Stimulated activated CD4-positive, alpha-beta T cell treated with anti-CD3 and anti-CD28 coated beads, Interleukin-12 subunit alpha, Interleukin-12 subunit beta, amount 100 ng/mL, for 24 hours (primary cell): ENCODE measurements around the gene SLC39A11.

Source experiments
- DNase-seq, 2 experiments: peaks; one replicate each; pipeline ENCODE4 v3.0.0-alpha.2; 2020; ENCODE audit warnings: low read depth in 2 of 2

The SLC39A11 gene

DNA sequence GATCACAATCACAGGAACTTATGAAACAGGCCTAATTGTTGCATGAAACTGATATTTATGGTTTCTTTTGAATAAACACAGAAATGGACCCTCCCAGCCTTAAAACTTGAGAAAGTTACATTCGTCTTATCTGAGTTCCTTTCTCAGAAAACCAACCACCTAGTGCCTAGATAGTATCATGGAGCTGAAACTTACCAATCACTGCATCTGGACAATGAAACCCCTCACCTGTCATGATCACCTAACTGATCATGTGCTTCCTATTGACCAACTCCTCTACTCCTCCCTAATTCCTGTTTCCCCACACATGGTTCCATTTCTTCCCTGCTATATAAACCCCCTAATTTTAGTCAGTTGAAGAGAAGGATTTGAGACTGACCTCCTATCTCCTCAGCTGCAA is 216.1 kb downstream of the SLC39A11 start:
- DNase-seq: no peak

DNA sequence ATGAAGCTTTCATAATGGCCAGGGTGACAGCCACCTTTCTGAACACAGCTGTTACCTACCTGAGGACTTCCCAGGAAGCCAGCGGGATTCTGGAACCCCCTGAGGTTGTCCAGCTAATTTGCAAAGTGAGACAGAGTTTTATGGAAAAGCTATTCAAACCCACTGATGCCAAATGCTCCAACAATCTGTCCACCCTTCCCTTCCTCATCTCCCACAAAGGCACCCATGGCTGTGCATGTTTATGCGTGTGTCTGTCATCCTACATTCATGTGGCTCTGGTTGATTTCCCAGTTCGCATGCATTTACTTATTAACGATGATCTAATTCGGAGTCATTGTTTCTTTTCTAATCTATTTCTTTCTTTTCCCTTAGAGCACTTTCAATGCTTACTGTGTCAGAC is 217.1 kb downstream of the SLC39A11 start:
- no peak for DNase-seq

DNA sequence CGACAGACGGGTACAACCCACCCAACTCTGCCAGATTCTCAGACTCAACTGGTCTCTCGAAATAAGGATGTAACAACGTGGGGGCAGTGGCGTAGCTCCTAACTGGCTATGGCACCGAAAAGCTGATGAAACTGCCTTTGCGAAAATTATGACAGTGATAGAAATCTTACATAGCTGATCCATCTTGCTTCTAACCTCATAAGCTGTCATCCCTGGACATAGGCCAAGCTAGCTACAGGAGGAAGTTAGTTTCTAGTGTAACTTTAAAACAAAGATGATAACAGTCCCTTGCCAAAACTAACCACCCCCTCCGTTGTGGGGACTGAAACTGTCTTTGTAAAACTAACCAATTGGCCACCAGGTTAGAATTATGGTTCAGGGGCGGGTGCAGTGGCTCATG is 220.1 kb downstream of the SLC39A11 start:
- no peak for DNase-seq

- no peak for DNase-seq
These were observed 222.0 kb downstream of the SLC39A11 start for GRCh38 chr17:72870367-72870985.

- no peak for DNase-seq
These were observed 222.9 kb downstream of the SLC39A11 start for GRCh38 chr17:72869630-72870029.

DNA sequence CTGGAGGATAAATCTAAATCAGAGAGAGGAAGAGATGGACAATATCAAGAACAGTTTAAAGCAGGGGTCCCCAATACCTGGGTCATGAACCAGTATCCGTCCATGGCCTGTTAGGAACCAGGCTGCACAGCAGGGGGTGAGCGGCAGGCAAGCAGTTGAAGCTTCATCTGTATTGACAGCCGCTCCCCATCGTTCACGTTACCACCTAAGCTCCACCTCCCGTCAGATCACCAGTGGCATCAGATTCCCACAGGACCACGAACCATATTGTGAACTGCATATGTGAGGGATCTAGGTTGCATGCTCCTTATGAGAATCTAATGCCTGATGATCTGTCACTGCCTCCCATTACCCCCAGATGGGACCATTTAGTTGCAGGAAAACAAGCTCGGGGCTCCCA is 226.5 kb downstream of the SLC39A11 start:
- DNase-seq: no peak

GRCh38 chr17:72863526-72864211 is 228.8 kb downstream of the SLC39A11 start:
- no peak for DNase-seq

DNA sequence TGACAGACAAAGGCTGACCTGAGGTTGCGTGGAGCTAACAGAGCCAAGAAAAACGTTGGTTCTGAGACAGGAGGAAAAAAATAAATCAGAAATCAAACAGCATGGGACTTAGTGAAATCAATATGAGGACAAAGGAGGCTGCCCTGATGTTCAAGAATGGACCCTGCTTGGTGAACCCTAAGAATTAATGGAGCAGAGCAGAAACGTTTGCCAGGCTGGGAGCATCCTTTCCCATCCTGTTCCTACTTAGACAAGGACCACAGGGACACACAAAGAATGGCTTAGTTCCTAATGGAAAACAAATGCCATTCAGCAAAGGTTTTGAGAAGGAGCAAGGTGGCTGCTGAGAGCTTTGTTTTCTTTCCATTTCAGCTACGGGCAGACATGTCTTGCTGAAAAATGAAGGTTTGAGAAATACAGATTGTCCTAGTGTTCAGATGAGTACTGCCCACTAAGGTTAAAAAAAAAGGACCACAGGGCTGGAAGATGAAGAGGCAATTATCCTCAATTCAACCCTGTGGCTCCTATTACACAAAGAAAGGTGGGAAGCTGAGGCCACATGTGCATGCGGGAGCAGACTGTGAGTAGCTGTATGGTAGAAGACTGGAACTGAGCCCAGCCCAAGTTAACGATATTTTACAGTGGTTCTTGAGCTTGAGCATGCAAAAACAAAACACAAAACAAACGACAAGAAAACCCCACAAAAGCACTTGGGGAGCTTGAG is 230.1 kb downstream of the SLC39A11 start:
- DNase-seq: no peak

GRCh38 chr17:72861811-72862210 is 230.7 kb downstream of the SLC39A11 start:
- DNase-seq: no peak

- no peak for DNase-seq
These were observed 231.7 kb downstream of the SLC39A11 start for GRCh38 chr17:72860778-72861177.

DNA sequence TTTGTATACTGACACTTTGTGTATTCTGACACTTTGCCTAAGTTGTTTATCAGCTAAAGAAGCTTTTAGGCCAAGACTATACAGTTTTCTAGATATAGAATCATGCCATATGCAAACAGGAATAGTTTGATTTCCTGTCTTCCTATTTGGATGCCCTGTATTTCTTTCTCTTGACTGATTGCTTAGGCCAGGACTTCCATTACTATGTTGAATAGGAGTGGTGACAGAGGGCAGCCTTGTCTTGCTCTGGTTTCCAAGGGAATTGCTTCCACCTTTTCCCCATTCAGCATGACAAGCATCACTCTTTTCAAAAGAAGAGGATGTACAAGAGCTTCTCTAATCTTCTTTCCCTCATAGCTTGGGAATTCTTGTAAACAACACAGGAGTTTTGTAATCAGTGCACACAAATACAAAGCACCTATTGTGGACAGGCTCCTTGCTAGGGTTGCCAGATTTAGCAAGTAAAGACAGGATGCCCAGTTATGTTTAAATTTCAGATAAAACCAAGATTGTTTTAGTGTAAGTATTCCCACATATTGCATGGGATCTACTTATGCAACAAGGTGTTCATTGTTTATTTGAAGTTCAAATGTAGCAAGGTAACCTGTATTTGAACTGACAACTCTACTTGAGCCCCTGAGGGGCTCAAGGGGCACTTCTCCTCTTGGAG is 233.5 kb downstream of the SLC39A11 start:
- DNase-seq: no peak

DNA sequence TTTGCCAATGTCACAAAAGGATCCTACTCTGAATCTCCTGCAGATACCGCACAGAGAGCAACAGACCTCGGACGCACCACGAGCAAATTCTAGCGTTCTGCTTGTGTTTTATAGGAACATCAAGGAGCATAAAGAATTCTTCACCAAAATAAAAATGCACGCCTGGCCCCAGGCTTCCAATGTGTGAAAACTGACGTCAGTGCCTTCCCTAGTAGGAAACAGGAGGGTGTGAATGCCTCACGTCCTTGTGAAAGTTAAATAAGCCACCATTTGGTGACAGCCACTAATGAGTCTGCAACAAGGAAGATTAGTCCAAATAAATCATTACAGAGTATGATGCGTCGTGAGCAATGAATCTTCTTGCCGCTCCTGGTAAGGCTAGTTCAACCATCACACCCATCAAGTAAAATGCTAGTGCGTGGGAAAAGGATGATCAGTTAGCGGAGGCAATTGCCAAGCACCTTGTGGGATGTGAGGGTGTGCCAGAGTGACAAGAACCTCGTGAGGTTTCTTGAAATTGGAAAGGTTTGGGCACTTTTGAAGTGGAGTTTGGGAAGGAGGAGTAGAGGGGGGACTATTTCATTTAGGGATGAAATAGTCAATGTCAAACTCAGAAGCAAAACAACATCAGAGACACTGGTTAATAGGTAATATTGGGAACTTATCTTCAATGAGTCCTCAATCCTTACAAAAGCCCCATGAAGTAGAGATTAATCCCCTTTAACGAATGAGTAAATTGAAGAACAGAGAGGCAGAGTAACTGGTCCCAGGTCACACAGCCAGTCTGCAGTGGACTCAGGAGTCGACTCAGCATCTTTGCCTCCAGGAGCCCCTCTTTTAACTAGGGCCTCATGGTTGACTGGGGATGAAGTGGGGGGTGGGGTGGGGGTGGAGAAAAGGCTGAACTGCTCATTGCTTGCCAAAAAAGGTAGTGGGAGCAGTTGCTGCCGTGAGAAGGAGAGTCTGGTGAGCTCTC is 238.8 kb downstream of the SLC39A11 start:
- DNase-seq: no peak

GRCh38 chr17:72852277-72852938 is 240.1 kb downstream of the SLC39A11 start:
- DNase-seq: no peak

GRCh38 chr17:72850410-72851118 is 241.9 kb downstream of the SLC39A11 start:
- DNase-seq: no peak

DNA sequence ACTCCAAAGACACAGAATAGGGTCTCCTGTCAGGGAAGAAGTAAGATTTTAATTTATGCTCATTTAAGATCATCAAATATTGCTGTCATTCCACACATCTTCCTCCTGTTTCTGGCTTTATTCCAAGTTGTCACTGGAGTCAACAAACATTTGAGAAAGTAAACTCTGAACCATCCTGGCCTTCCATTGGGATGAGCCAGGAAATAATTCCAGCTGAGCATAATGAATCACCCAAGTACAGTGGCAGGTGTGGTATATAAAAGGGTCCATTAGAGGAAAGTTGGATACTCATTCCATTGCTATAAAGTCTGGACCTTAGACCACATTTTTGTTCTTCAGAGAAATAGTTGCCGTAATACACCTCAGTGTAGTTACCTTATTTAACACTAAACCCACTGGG is 246.1 kb downstream of the SLC39A11 start:
- no peak for DNase-seq

DNA sequence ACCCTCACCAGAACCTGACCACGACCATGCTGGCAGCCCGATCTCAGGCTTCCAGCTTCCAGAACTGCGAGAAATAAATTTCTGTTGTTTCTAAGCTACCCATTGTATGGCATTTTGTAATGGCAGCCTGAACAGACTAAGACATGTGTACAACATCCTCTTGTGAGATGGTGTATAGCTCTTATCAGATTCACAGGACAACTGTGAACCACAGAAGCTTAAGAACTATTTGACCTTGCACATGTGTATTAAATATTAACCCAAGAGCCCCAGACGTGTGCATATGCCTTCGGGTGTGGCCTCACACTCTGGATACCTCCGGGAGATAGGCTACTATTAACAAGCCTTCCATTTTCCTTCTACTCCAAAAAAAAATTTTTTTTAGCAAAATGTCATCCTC is 248.9 kb downstream of the SLC39A11 start:
- DNase-seq: no peak

DNA sequence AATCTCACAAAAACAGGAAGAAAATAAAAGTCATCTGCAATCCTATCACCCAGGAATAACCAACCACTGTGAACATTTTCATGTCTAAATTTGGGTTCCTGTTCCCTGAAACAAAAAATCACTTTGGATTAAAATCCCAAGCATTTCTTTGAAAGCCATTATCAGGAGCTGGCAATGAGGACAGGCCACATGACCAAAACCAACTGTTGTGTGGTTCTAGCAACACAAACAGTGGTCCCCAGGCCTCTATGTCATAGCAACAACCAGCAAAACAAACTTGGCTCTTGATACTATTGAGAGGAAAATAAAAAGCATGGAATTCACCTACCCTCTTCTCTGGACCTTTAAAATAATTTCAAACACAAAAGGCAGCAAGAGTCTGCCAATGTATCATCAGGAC is 252.5 kb downstream of the SLC39A11 start:
- no peak for DNase-seq

GRCh38 chr17:72839131-72839725 is 253.3 kb downstream of the SLC39A11 start:
- DNase-seq: no peak

DNA sequence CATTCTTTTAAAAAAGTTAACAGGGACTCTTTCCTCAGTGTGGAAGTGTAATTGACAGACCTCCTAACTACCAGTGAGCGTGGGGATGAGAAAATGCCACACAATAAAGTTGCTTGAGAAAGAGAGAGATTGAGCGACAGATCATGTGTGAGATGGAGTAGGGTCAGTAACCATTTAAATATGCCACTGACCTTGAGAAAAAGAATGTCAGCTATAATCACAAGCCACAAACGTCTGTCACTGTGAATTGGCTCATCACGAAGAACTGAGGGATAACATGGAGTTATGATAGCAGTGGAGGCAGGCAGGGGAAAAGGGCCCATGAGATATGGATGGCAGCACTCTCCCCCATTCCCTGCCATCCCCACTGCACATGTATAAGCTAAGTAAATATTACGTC is 253.9 kb downstream of the SLC39A11 start:
- no peak for DNase-seq

GRCh38 chr17:72838068-72838467 is 254.4 kb downstream of the SLC39A11 start:
- no peak for DNase-seq
